ENCODE measurements around the gene SNED1.

Gene SNED1

GRCh38 chr2:241006412-241006811 lies 8.0 kb downstream of the SNED1 start:
- no peak for DNase-seq (ENCODE audit: low read depth)

GRCh38 chr2:241007111-241007510 lies 8.7 kb downstream of the SNED1 start:
- no peak for DNase-seq (ENCODE audit: low read depth)

GRCh38 chr2:241007880-241008710 lies 9.7 kb downstream of the SNED1 start:
- DNase-seq (ENCODE audit: low read depth) = no peak

GRCh38 chr2:241008711-241009121 lies 10.3 kb downstream of the SNED1 start:
- no peak for DNase-seq (ENCODE audit: low read depth)

- DNase-seq (ENCODE audit: low read depth) = no peak
Measured at GRCh38 chr2:241009191-241009590, 10.8 kb downstream of the SNED1 start.

GRCh38 chr2:241009601-241010530 lies 11.4 kb downstream of the SNED1 start:
- DNase-seq (ENCODE audit: low read depth) = no peak

- no peak for DNase-seq (ENCODE audit: low read depth)
Measured at GRCh38 chr2:241010531-241011295, 12.3 kb downstream of the SNED1 start.

- DNase-seq (ENCODE audit: low read depth) = no peak
Measured at GRCh38 chr2:241011296-241011600, 12.8 kb downstream of the SNED1 start.

- DNase-seq (ENCODE audit: low read depth) = no peak
Measured at GRCh38 chr2:241011751-241012510, 13.5 kb downstream of the SNED1 start.

GRCh38 chr2:241014224-241014623 lies 15.8 kb downstream of the SNED1 start:
- DNase-seq (ENCODE audit: low read depth) = no peak

GRCh38 chr2:241014764-241015163 lies 16.3 kb downstream of the SNED1 start:
- no peak for DNase-seq (ENCODE audit: low read depth)

- DNase-seq (ENCODE audit: low read depth) = no peak
Measured at GRCh38 chr2:241015439-241015838, 17.0 kb downstream of the SNED1 start.

- DNase-seq (ENCODE audit: low read depth) = no peak
Measured at GRCh38 chr2:241017228-241017940, 19.0 kb downstream of the SNED1 start.

GRCh38 chr2:241018051-241018891 lies 19.9 kb downstream of the SNED1 start:
- no peak for DNase-seq (ENCODE audit: low read depth)

GRCh38 chr2:241019441-241020139 lies 21.2 kb downstream of the SNED1 start:
- DNase-seq (ENCODE audit: low read depth) = no peak

GRCh38 chr2:241020201-241020600 lies 21.8 kb downstream of the SNED1 start:
- DNase-seq (ENCODE audit: low read depth) = no peak

GRCh38 chr2:241020629-241021190 lies 22.3 kb downstream of the SNED1 start:
- no peak for DNase-seq (ENCODE audit: low read depth)

- no peak for DNase-seq (ENCODE audit: low read depth)
Measured at GRCh38 chr2:241025639-241026038, 27.2 kb downstream of the SNED1 start.

Measured in stimulated activated CD8-positive, alpha-beta memory T cell treated with anti-CD3 and anti-CD28 coated beads, Interleukin-7, amount 100 ng/mL, for 24 hours (primary cell).